A673 (cell line): ENCODE data around the gene SLX4IP. TPM values are rescaled to one million over a fixed set of nuclear protein-coding genes. Genes with fewer than 3 reads are reported as not detected.

Source experiments
- BruUV-seq: library from RNA; stranded (reverse); fragments of 400-500 nt; replicated peaks from 2 replicates; lab custom pipeline; 2021; lab: Mats Ljungman, UMichigan
- CTCF ChIA-PET: fragments of 300-600 bp; sonication (Branson Sonifier 250); formaldehyde crosslinking; loops from one replicate; lab custom pipeline; 2022; ENCODE audit warnings: antibody characterized with exemption; lab: Charles Lee
- POLR2A ChIA-PET: fragments of 300-600 bp; sonication (Branson Sonifier 250); formaldehyde crosslinking; loops from one replicate; lab custom pipeline; 2022; ENCODE audit warnings: antibody characterized with exemption; ENCODE audit not compliant: low non-redundant PET; lab: Charles Lee
- DNase-seq: peaks from one replicate; pipeline ENCODE4 v3.0.0-alpha.2; 2015; ENCODE audit warnings: low spot score
- H3K27ac ChIP-seq: fragments of 200-600 bp; sonication (generic); 2 replicates; pipeline ENCODE4 v1.5.1; 2016; ENCODE audit warnings: mixed run types, low read depth, mild to moderate bottlenecking, mixed read lengths, antibody characterized with exemption, low read length; ENCODE audit not compliant: poor library complexity, severe bottlenecking
- H3K27me3 ChIP-seq: fragments of 200-600 bp; sonication (generic); replicated peaks from 2 replicates; pipeline ENCODE4 v1.6.1; 2017; ENCODE audit warnings: mixed run types, low read depth, mild to moderate bottlenecking, mixed read lengths, antibody characterized with exemption, low read length; ENCODE audit not compliant: insufficient read depth, poor library complexity
- H3K36me3 ChIP-seq: fragments of 200-600 bp; sonication (generic); 2 replicates; pipeline ENCODE4 v1.6.1; 2016; ENCODE audit warnings: mixed run types, mild to moderate bottlenecking, mixed read lengths, antibody characterized with exemption, low read length; ENCODE audit not compliant: insufficient read depth, poor library complexity, severe bottlenecking
- H3K4me1 ChIP-seq: fragments of 200-600 bp; sonication (generic); 2 replicates; pipeline ENCODE4 v1.6.1; 2017; ENCODE audit warnings: mixed run types, mild to moderate bottlenecking, mixed read lengths, antibody characterized with exemption, low read length; ENCODE audit not compliant: insufficient read depth, poor library complexity, severe bottlenecking
- H3K4me3 ChIP-seq: fragments of 200-600 bp; sonication (generic); 2 replicates; pipeline ENCODE4 v1.5.1; 2016; ENCODE audit warnings: low read depth, mixed run types, mild to moderate bottlenecking, mixed read lengths, low read length; ENCODE audit not compliant: poor library complexity, severe bottlenecking
- H3K9me3 ChIP-seq: fragments of 200-600 bp; sonication (generic); 2 replicates; pipeline ENCODE4 v1.6.1; 2016; ENCODE audit warnings: mixed run types, low read depth, mild to moderate bottlenecking, mixed read lengths, antibody characterized with exemption, low read length; ENCODE audit not compliant: poor library complexity, severe bottlenecking
- CTCF ChIP-seq: fragments of 300-800, 200-600 bp; sonication (generic); conservative IDR thresholded peaks from 2 replicates; pipeline ENCODE4 v1.5.1; 2017; ENCODE audit warnings: low read depth, mild to moderate bottlenecking, antibody characterized with exemption, low read length, moderate library complexity, mixed read lengths
- EZH2 ChIP-seq: fragments of 200-600 bp; sonication (generic); IDR thresholded peaks from 2 replicates; pipeline ENCODE4 v1.6.1; 2017; ENCODE audit warnings: borderline replicate concordance, low read depth, mild to moderate bottlenecking, mixed read lengths, antibody characterized with exemption, low read length; ENCODE audit not compliant: poor library complexity, severe bottlenecking
- intact Hi-C: fragments of 100-400 bp; cut with micrococcal nuclease; formaldehyde crosslinking; loops from one replicate; pipeline ENCODE4 v1.10.0; 2022; ENCODE audit not compliant: unreplicated experiment
- total RNA-seq: library from RNA; stranded (reverse); gene quantifications from 2 replicates; pipeline ENCODE4 v1.2.3, GENCODE V29; 2021

The SLX4IP gene
- total RNA-seq, 1 experiment from 2014 or later, result 9.8 TPM

DNA sequence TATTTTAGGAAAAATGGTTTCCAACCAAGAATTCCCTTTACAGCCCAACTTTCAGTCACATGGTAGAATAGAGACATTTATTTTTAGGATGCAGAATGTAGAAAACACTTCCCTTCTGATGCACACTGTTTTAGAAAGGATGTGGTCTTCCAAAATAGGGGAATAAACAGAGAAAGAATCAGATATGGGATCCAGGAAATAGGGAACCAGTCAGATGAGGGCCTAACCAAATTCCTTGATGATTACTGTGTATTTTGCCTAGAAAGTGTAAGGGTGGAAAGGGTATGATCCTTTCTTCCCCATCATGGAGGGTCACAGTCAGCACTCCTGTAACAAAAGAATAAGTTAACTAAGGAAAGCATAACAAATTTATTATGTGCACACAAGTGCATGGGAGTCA is 27.4 kb downstream of the SLX4IP start:
- peaks cover 20% of the 10 kb centered on the region for H3K4me1 ChIP-seq
- intact Hi-C loops, result no loop called here
- BruUV-seq, result no TSS peak

DNA sequence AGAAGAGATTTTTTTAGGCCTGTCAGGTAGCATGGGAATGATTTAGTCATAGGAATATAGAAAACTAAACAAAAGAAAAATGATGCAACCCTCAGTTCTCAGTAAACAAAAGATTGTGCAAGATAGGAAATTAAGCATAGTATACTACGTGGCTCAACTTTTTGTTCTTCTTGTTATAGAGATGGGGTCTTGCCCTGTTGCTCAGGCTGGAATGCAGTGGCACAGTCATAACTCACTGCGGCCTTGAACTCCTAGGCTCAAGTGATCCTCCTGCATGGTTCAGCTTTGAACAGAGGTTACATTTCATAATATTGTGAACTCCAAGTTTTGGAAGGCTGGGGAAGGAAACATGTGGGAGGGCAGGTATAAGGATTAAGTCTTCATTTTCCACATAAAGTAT is 28.5 kb downstream of the SLX4IP start:
- ChIA-PET CTCF (no interaction called here), POLR2A (no interaction called here)
- H3K4me1 ChIP-seq, result peaks cover 31% of the 10 kb centered on the region
- peaks cover 3% of the 10 kb centered on the region for H3K36me3 ChIP-seq
- DNase-seq, result no peak
- no TSS peak for BruUV-seq
- intact Hi-C loops, result no loop called here
- TF ChIP-seq EZH2 (no peak), CTCF (no peak)
- H3K9me3 ChIP-seq, result peaks cover 5% of the 10 kb centered on the region
- H3K27me3 ChIP-seq, result no peaks in the 10 kb centered on the region
- no peak overlapping the region for H3K27ac ChIP-seq
- no peak overlapping the region for H3K4me3 ChIP-seq

More for the DNA sequence above, 27.4 kb downstream of the SLX4IP start:
- Histone ChIP-seq H3K27me3 (no peaks in the 10 kb centered on the region), H3K4me3 (no peak overlapping the region), H3K9me3 (peaks cover 5% of the 10 kb centered on the region), H3K27ac (no peak overlapping the region), H3K36me3 (peaks cover 3% of the 10 kb centered on the region)
- ChIA-PET CTCF (no interaction called here), POLR2A (no interaction called here)
- DNase-seq, result no peak
- no peak for TF ChIP-seq EZH2
- no peak for TF ChIP-seq CTCF

DNA sequence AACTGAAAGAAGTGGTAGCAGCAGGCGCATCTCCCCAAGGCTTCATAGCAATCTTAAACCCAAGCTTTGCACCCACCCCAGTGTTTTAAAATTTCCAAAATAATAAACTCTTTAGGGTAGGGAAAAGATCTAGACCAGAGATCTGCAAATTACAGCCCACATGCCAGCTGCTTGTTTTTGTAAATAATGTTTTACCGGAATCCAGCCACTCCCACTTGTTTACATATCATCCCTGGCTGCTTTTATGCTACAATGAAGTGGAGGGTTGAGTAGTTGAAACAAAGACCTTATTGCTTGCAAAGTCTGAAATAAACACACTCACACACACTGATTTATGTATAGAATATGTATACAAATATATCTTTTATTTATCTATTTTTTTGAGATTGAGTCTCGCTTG is 30.0 kb downstream of the SLX4IP start:
- ChIA-PET CTCF (no interaction called here), POLR2A (interaction anchor here (0.6 kb wide), 1 partner anchor 59 kb away, joined by 3 read pairs; no protein-coding TSS in a partner anchor)
- Histone ChIP-seq H3K4me3 (no peak overlapping the region), H3K36me3 (peaks cover 3% of the 10 kb centered on the region), H3K9me3 (peaks cover 5% of the 10 kb centered on the region), H3K4me1 (peaks cover 46% of the 10 kb centered on the region), H3K27ac (peak overlapping the region; percentile 38), H3K27me3 (no peaks in the 10 kb centered on the region)
- intact Hi-C loops, result loop anchor here (5.0 kb wide), 4 partner anchors 57 to 1077 kb away; partner anchors contain the start of gene JAG1
- BruUV-seq, result no TSS peak
- TF ChIP-seq EZH2 (no peak), CTCF (no peak)
- DNase-seq, result no peak
